Caco-2 (cell line): ENCODE results near the gene HOXB3. TPM values are rescaled to one million over a fixed set of nuclear protein-coding genes. Genes with fewer than 3 reads are reported as not detected.

Experiments
- BruUV-seq: library from RNA; stranded (reverse); fragments of 400-500 nt; replicated peaks from 2 replicates; lab custom pipeline; 2021; lab: Mats Ljungman, UMichigan
- CTCF ChIA-PET: fragments of 300-600 bp; sonication (Branson Sonifier 250); formaldehyde crosslinking; loops from one replicate; lab custom pipeline; 2022; ENCODE audit warnings: antibody characterized with exemption; lab: Charles Lee
- POLR2A ChIA-PET: fragments of 300-600 bp; sonication (Branson Sonifier 250); formaldehyde crosslinking; loops from one replicate; lab custom pipeline; 2022; ENCODE audit warnings: antibody characterized with exemption; lab: Charles Lee
- DNase-seq, 2 experiments: peaks; one replicate each; pipeline versions ENCODE4 v3.0.0 to v3.0.0-alpha.2; 2020 to 2022
- H3K27me3 ChIP-seq: replicated peaks from 2 replicates; pipeline ENCODE4 v1.6.0; 2011; ENCODE audit warnings: low read length; ENCODE audit not compliant: control insufficient read depth, insufficient read depth
- H3K36me3 ChIP-seq: 2 replicates; pipeline ENCODE4 v1.5.1; 2011; ENCODE audit warnings: low read length; ENCODE audit not compliant: control insufficient read depth, insufficient read depth
- H3K4me1 ChIP-seq: fragments of 250-450 bp; sonication (Bioruptor Pico); 2 replicates; pipeline ENCODE4 v1.5.1; 2020; ENCODE audit warnings: mild to moderate bottlenecking
- H3K4me3 ChIP-seq: 2 replicates; pipeline ENCODE4 v1.5.1; 2011; ENCODE audit warnings: low read depth, mild to moderate bottlenecking, control low read depth, low read length
- H3K9me3 ChIP-seq: fragments of 250-450 bp; sonication (Bioruptor Pico); 2 replicates; pipeline ENCODE4 v1.5.1; 2020; ENCODE audit warnings: mild to moderate bottlenecking, moderate library complexity
- H3K27ac Mint-ChIP-seq: one replicate; pipeline ENCODE4 v1.8.0; 2022; ENCODE audit warnings: mixed read lengths; ENCODE audit not compliant: unreplicated experiment
- H3K27me3 Mint-ChIP-seq: one replicate; pipeline ENCODE4 v1.8.0; 2022; ENCODE audit warnings: mixed read lengths; ENCODE audit not compliant: insufficient read depth, unreplicated experiment
- H3K36me3 Mint-ChIP-seq: one replicate; pipeline ENCODE4 v1.8.0; 2022; ENCODE audit warnings: mild to moderate bottlenecking, mixed read lengths; ENCODE audit not compliant: insufficient read depth, unreplicated experiment
- H3K4me1 Mint-ChIP-seq: one replicate; pipeline ENCODE4 v1.8.0; 2022; ENCODE audit warnings: low read depth, mixed read lengths; ENCODE audit not compliant: unreplicated experiment
- H3K4me3 Mint-ChIP-seq: one replicate; pipeline ENCODE4 v1.8.0; 2022; ENCODE audit warnings: mild to moderate bottlenecking, moderate library complexity, mixed read lengths; ENCODE audit not compliant: unreplicated experiment
- H3K9me3 Mint-ChIP-seq: one replicate; pipeline ENCODE4 v1.8.0; 2022; ENCODE audit warnings: mixed read lengths; ENCODE audit not compliant: unreplicated experiment
- CTCF ChIP-seq, 2 experiments: fragments of 200-600 bp in 1 of 2; IDR thresholded peaks; 1 replicate in 1 of 2; 2 replicates in 1 of 2; pipeline versions ENCODE4 v1.5.1 to v1.8.0; 2011 to 2022; ENCODE audit warnings: antibody characterized with exemption in 1 of 2, control low read depth in 1 of 2, inconsistent platforms in 1 of 2, low read depth in 1 of 2, low read length in 1 of 2, mild to moderate bottlenecking in 1 of 2, moderate library complexity in 1 of 2; ENCODE audit not compliant: insufficient read depth in 1 of 2, severe bottlenecking in 1 of 2, unreplicated experiment in 1 of 2
- intact Hi-C: fragments of 100-400 bp; cut with micrococcal nuclease; formaldehyde crosslinking; loops from one replicate; pipeline ENCODE4 v1.10.0; 2022; ENCODE audit not compliant: unreplicated experiment
- total RNA-seq: library from RNA; stranded (reverse); gene quantifications from 2 replicates; pipeline ENCODE4 v1.2.3, GENCODE V29; 2022

The HOXB3 gene
- total RNA-seq, 1 experiment from 2014 or later: 7.2 TPM

GRCh38 chr17:48579471-48579759 lies 10.6 kb downstream of the HOXB3 start:
- Mint-ChIP-seq H3K36me3 (peaks cover 4% of the 10 kb centered on the region), H3K27me3 (peaks cover 18% of the 10 kb centered on the region), H3K4me1 (peaks cover 31% of the 10 kb centered on the region), H3K9me3 (no peaks in the 10 kb centered on the region), H3K4me3 (peak overlapping the region; percentile 88), H3K27ac (peak overlapping the region; percentile 37)
- DNase-seq: no peak
- TF ChIP-seq CTCF (IDR thresholded peaks at IDR 0.05; ENCODE audit: insufficient read depth in 1 of 2, low read depth in 1 of 2, low read length in 1 of 2, severe bottlenecking in 1 of 2, unreplicated experiment in 1 of 2): no peak
- ChIA-PET CTCF (interaction anchor here (0.6 to 1.6 kb wide), 5 partner anchors 10 to 554 kb away, joined by 3 to 7 read pairs (median 4); no protein-coding TSS in a partner anchor), POLR2A (interaction anchor here (0.7 kb wide), 1 partner anchor 8 kb away, joined by 9 read pairs; no protein-coding TSS in a partner anchor)
- intact Hi-C loops: no loop called here
- no TSS peak for BruUV-seq
- H3K4me3 ChIP-seq: peak overlapping the region; percentile 1; the same call in 1 of the 2 replicates
- H3K36me3 ChIP-seq: no peaks in the 10 kb centered on the region
- peaks cover 2% of the 10 kb centered on the region for H3K27me3 ChIP-seq
- H3K9me3 ChIP-seq: no peaks in the 10 kb centered on the region
- peaks cover 35% of the 10 kb centered on the region for H3K4me1 ChIP-seq

GRCh38 chr17:48578616-48579470 lies 11.2 kb downstream of the HOXB3 start:
- TF ChIP-seq CTCF (IDR thresholded peaks at IDR 0.05; ENCODE audit: insufficient read depth in 1 of 2, low read depth in 1 of 2, low read length in 1 of 2, severe bottlenecking in 1 of 2, unreplicated experiment in 1 of 2): peak in 1 of 2 experiments; percentile 25
- CTCF ChIA-PET: interaction anchor here (0.6 to 1.6 kb wide), 2 partner anchors 10 to 227 kb away, joined by 3 read pairs; no protein-coding TSS in a partner anchor
- DNase-seq: no peak
- Mint-ChIP-seq H3K4me1 (peaks cover 25% of the 10 kb centered on the region), H3K9me3 (no peaks in the 10 kb centered on the region), H3K4me3 (peak overlapping the region; percentile 88), H3K27me3 (peaks cover 13% of the 10 kb centered on the region), H3K27ac (peak overlapping the region; percentile 37), H3K36me3 (peaks cover 4% of the 10 kb centered on the region)
- intact Hi-C loops: no loop called here
- H3K9me3 ChIP-seq: no peaks in the 10 kb centered on the region
- peaks cover 2% of the 10 kb centered on the region for H3K27me3 ChIP-seq
- no peaks in the 10 kb centered on the region for H3K36me3 ChIP-seq
- POLR2A ChIA-PET: interaction anchor here (0.5 kb wide), 1 partner anchor 136 kb away, joined by 3 read pairs; no protein-coding TSS in a partner anchor
- H3K4me1 ChIP-seq: peaks cover 35% of the 10 kb centered on the region
- H3K4me3 ChIP-seq: peak overlapping the region; percentile 60
- TSS peak; percentile 70 for BruUV-seq

- Mint-ChIP-seq H3K4me1 (peaks cover 25% of the 10 kb centered on the region), H3K36me3 (peaks cover 4% of the 10 kb centered on the region), H3K27me3 (peaks cover 12% of the 10 kb centered on the region), H3K27ac (peak within 1 kb of the TSS; percentile 37), H3K4me3 (peak within 1 kb of the TSS; percentile 88), H3K9me3 (no peaks in the 10 kb centered on the region)
- Histone ChIP-seq H3K27me3 (peaks cover 2% of the 10 kb centered on the region; the same call in 1 of the 2 replicates), H3K36me3 (no peaks in the 10 kb centered on the region), H3K4me1 (peaks cover 35% of the 10 kb centered on the region), H3K4me3 (peak within 1 kb of the TSS; percentile 60), H3K9me3 (no peaks in the 10 kb centered on the region)
- TF ChIP-seq CTCF (IDR thresholded peaks at IDR 0.05; ENCODE audit: insufficient read depth in 1 of 2, low read depth in 1 of 2, low read length in 1 of 2, severe bottlenecking in 1 of 2, unreplicated experiment in 1 of 2): no peak
- intact Hi-C loops: no loop called here
- ChIA-PET POLR2A (interaction anchor here (0.5 to 0.9 kb wide), 2 partner anchors 135 to 530 kb away, joined by 3 read pairs; partner anchors contain the start of gene NFE2L1), CTCF (interaction anchor here (0.6 to 1.0 kb wide), 2 partner anchors 74 to 229 kb away, joined by 3 read pairs; no protein-coding TSS in a partner anchor)
- DNase-seq: peak; percentile 87 to 89
- BruUV-seq: no TSS peak
Measured at GRCh38 chr17:48577946-48578615, 12.0 kb downstream of the HOXB3 start, which contains the start of gene HOXB4. Gene HOXB4 (minus strand): TSS chr17:48578350. CDS start chr17:48578319, 31 bp downstream.
